GM06990 (cell line): ENCODE measurements around the gene IL17RE.
"Not testable (repeated sequence)": the region's sequence is repeated elsewhere in the genome, so short reads cannot be mapped to it uniquely, and the experiment has no call there.

ENCODE experiments used
- DNase-seq: peaks from one replicate; pipeline ENCODE4 v3.0.0-alpha.2; 2011; ENCODE audit not compliant: insufficient read length; ENCODE audit errors: extremely low read depth
- H3K27me3 ChIP-seq: replicated peaks from 2 replicates; pipeline ENCODE4 v1.6.0; 2011; ENCODE audit warnings: low read length; ENCODE audit not compliant: control insufficient read depth, insufficient read depth
- H3K36me3 ChIP-seq: 2 replicates; pipeline ENCODE4 v1.5.1; 2011; ENCODE audit warnings: low read length; ENCODE audit not compliant: control insufficient read depth, insufficient read depth
- H3K4me3 ChIP-seq: replicated peaks from 2 replicates; pipeline ENCODE4 v1.5.1; 2011; ENCODE audit warnings: low read depth, mild to moderate bottlenecking, control low read depth, low read length
- CTCF ChIP-seq: IDR thresholded peaks from 2 replicates; pipeline ENCODE4 v1.5.1; 2011; ENCODE audit warnings: low read length, control low read depth, mild to moderate bottlenecking, inconsistent platforms; ENCODE audit not compliant: insufficient read depth, poor library complexity, severe bottlenecking

The IL17RE gene

GRCh38 chr3:9938966-9939365 is 36.3 kb downstream of the IL17RE start:
- Histone ChIP-seq H3K27me3 (no peaks in the 10 kb centered on the region), H3K36me3 (peaks cover 25% of the 10 kb centered on the region), H3K4me3 (no peak overlapping the region)
- no peak for DNase-seq
- no peak for TF ChIP-seq CTCF

- not testable (repeated sequence) for DNase-seq, H3K4me3 ChIP-seq, H3K27me3 ChIP-seq
- H3K36me3 ChIP-seq = peaks cover 31% of the 10 kb centered on the region
These were observed 37.3 kb downstream of the IL17RE start for GRCh38 chr3:9939906-9940305.

DNA sequence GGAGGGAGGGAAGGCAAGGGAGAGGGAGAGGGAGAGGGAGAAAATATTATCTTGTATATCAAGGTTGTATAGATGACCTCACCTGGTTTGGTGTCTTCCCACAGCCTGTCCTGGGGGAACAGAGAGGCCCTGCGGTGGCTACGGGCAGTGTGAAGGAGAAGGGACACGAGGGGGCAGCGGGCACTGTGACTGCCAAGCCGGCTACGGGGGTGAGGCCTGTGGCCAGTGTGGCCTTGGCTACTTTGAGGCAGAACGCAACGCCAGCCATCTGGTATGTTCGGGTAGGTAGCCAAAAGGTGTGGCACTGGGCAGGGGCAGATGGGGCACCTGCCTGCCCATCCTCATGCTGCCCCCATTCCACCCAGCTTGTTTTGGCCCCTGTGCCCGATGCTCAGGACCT is 38.1 kb downstream of the IL17RE start:
- no peaks in the 10 kb centered on the region for H3K27me3 ChIP-seq
- no peak overlapping the region for H3K4me3 ChIP-seq
- TF ChIP-seq CTCF = no peak
- peaks cover 31% of the 10 kb centered on the region for H3K36me3 ChIP-seq
- no peak for DNase-seq

DNA sequence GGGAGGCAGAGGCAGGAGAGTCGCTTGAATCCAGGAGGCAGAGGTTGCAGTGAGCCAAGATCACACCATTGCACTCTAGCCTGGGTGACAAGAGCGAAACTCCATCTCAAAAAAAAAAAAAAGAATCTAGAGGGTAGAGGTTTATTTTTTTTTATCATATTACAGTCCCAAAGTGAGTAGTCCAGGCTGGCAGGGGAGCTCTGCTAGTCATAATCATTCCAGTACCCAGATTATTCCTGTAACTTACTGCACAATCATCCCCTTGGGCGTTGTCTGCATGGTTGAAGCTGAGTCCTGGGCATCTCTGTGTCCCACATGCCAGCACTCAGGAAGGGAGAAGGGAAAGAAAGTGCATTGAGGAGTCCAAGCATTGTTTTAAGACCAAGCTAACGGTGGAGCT is 39.5 kb downstream of the IL17RE start:
- Histone ChIP-seq H3K36me3 (peaks cover 34% of the 10 kb centered on the region), H3K27me3 (no peaks in the 10 kb centered on the region), H3K4me3 (no peak overlapping the region)
- no peak for DNase-seq
- TF ChIP-seq CTCF = no peak

- TF ChIP-seq CTCF = no peak
- Histone ChIP-seq H3K27me3 (no peaks in the 10 kb centered on the region), H3K4me3 (no peak overlapping the region), H3K36me3 (peaks cover 31% of the 10 kb centered on the region)
- no peak for DNase-seq
These were observed 40.5 kb downstream of the IL17RE start for GRCh38 chr3:9942934-9943690.

GRCh38 chr3:9944271-9944670 is 41.6 kb downstream of the IL17RE start:
- Histone ChIP-seq H3K36me3 (peaks cover 39% of the 10 kb centered on the region), H3K27me3 (no peaks in the 10 kb centered on the region), H3K4me3 (no peak overlapping the region)
- no peak for DNase-seq
- no peak for TF ChIP-seq CTCF
